Activated B cell treated with CpG ODN at 0.5 μM for 24 hours (primary cell): Measurements from ENCODE around the gene SETX. TPM values are rescaled to one million over a fixed set of nuclear protein-coding genes. Genes with fewer than 3 reads are reported as not detected.

ENCODE experiments used
- ATAC-seq: fragments of 200-7000 bp; cut with Tn5 transposase; one replicate; pipeline ENCODE4 v1.10.0; 2021; ENCODE audit warnings: low read depth, mild to moderate bottlenecking, moderate library complexity
- CTCF ChIA-PET: fragments of 350-600 bp; sonication (Branson Sonifier 250); formaldehyde crosslinking; loops from one replicate; lab custom pipeline; 2021; ENCODE audit warnings: antibody characterized with exemption; lab: Charles Lee
- POLR2A ChIA-PET: fragments of 350-600 bp; sonication (Branson Sonifier 250); formaldehyde crosslinking; loops from one replicate; lab custom pipeline; 2021; ENCODE audit warnings: antibody characterized with exemption; lab: Charles Lee
- DNase-seq: peaks from one replicate; pipeline ENCODE4 v3.0.0; 2022
- H3K27ac Mint-ChIP-seq: one replicate; pipeline ENCODE4 v1.8.0; 2020; ENCODE audit warnings: mixed read lengths
- H3K27me3 Mint-ChIP-seq: one replicate; pipeline ENCODE4 v1.8.0; 2021; ENCODE audit warnings: mixed read lengths
- H3K36me3 Mint-ChIP-seq: one replicate; pipeline ENCODE4 v1.8.0; 2021; ENCODE audit warnings: low read depth, mixed read lengths
- H3K4me1 Mint-ChIP-seq: one replicate; pipeline ENCODE4 v1.8.0; 2021; ENCODE audit warnings: mixed read lengths
- H3K4me3 Mint-ChIP-seq: one replicate; pipeline ENCODE4 v1.8.0; 2020; ENCODE audit warnings: mild to moderate bottlenecking, mixed read lengths
- H3K9me3 Mint-ChIP-seq: one replicate; pipeline ENCODE4 v1.8.0; 2020; ENCODE audit warnings: mixed read lengths
- CTCF ChIP-seq: fragments of 200-600 bp; IDR thresholded peaks from one replicate; pipeline ENCODE4 v1.8.0; 2022; ENCODE audit warnings: antibody characterized with exemption, mild to moderate bottlenecking
- intact Hi-C: fragments of 100-400 bp; cut with micrococcal nuclease; formaldehyde crosslinking; loops from one replicate; pipeline ENCODE4 v1.15.1; 2024
- total RNA-seq: library from RNA; stranded (reverse); gene quantifications from 2 replicates; pipeline ENCODE4 v1.2.3, GENCODE V29; 2022

The SETX gene
- total RNA-seq, 1 donor from 2014 or later, result 109 TPM

GRCh38 chr9:132341177-132341840, 13.5 kb downstream of the SETX start:
- POLR2A ChIA-PET, result interaction anchor here (1.0 to 1.5 kb wide), 2 partner anchors 41 to 42 kb away, joined by 3 to 4 read pairs; no protein-coding TSS in a partner anchor
- Mint-ChIP-seq H3K4me1 (peaks cover 6% of the 10 kb centered on the region), H3K27ac (peak overlapping the region; percentile 12), H3K36me3 (peaks cover 86% of the 10 kb centered on the region), H3K27me3 (no peaks in the 10 kb centered on the region), H3K9me3 (no peaks in the 10 kb centered on the region), H3K4me3 (no peak overlapping the region)
- intact Hi-C loops, result no loop called here
- DNase-seq, result no peak
- CTCF ChIA-PET, result no interaction called here
- no peak for TF ChIP-seq CTCF
- ATAC-seq, result no peak

- H3K27me3 Mint-ChIP-seq, result no peaks in the 10 kb centered on the region
- H3K36me3 Mint-ChIP-seq, result peaks cover 87% of the 10 kb centered on the region
- ChIA-PET POLR2A (no interaction called here), CTCF (no interaction called here)
- ATAC-seq (no peak), DNase-seq (no peak)
- no peaks in the 10 kb centered on the region for H3K9me3 Mint-ChIP-seq
- no peak overlapping the region for H3K4me3 Mint-ChIP-seq
- intact Hi-C loops, result loop anchor here (10.0 kb wide), 1 partner anchor 60 kb away; no protein-coding TSS in a partner anchor
- no peak for TF ChIP-seq CTCF
- peaks cover 4% of the 10 kb centered on the region for H3K4me1 Mint-ChIP-seq
- H3K27ac Mint-ChIP-seq, result no peak overlapping the region
These were observed 20.4 kb downstream of the SETX start for GRCh38 chr9:132334364-132334763.

- Mint-ChIP-seq H3K4me3 (no peak overlapping the region), H3K36me3 (peaks cover 89% of the 10 kb centered on the region), H3K9me3 (no peaks in the 10 kb centered on the region), H3K27me3 (no peaks in the 10 kb centered on the region), H3K27ac (no peak overlapping the region), H3K4me1 (peaks cover 4% of the 10 kb centered on the region)
- POLR2A ChIA-PET, result no interaction called here
- DNase-seq (no peak), ATAC-seq (no peak)
- CTCF ChIA-PET, result no interaction called here
- intact Hi-C loops, result loop anchor here (10.0 kb wide), 1 partner anchor 59 kb away; no protein-coding TSS in a partner anchor
- no peak for TF ChIP-seq CTCF
These were observed 21.2 kb downstream of the SETX start for GRCh38 chr9:132333556-132333955.

GRCh38 chr9:132328580-132328979, 26.2 kb downstream of the SETX start:
- no peaks in the 10 kb centered on the region for H3K27me3 Mint-ChIP-seq
- DNase-seq (no peak), ATAC-seq (no peak)
- H3K27ac Mint-ChIP-seq, result peak overlapping the region; percentile 8
- H3K4me1 Mint-ChIP-seq, result peaks cover 10% of the 10 kb centered on the region
- TF ChIP-seq CTCF, result no peak
- ChIA-PET CTCF (no interaction called here), POLR2A (no interaction called here)
- H3K36me3 Mint-ChIP-seq, result peaks cover 90% of the 10 kb centered on the region
- H3K9me3 Mint-ChIP-seq, result no peaks in the 10 kb centered on the region
- H3K4me3 Mint-ChIP-seq, result no peak overlapping the region
- intact Hi-C loops, result loop anchor here (5.0 kb wide), 1 partner anchor 36 kb away; no protein-coding TSS in a partner anchor

GRCh38 chr9:132327537-132327936, 27.2 kb downstream of the SETX start:
- CTCF ChIA-PET, result no interaction called here
- intact Hi-C loops, result loop anchor here (5.0 kb wide), 1 partner anchor 35 kb away; no protein-coding TSS in a partner anchor
- DNase-seq (no peak), ATAC-seq (no peak)
- POLR2A ChIA-PET, result interaction anchor here (1.4 kb wide), 1 partner anchor 56 kb away, joined by 3 read pairs; no protein-coding TSS in a partner anchor
- H3K9me3 Mint-ChIP-seq, result no peaks in the 10 kb centered on the region
- H3K36me3 Mint-ChIP-seq, result peaks cover 93% of the 10 kb centered on the region
- H3K27ac Mint-ChIP-seq, result no peak overlapping the region
- H3K27me3 Mint-ChIP-seq, result no peaks in the 10 kb centered on the region
- no peak overlapping the region for H3K4me3 Mint-ChIP-seq
- peaks cover 16% of the 10 kb centered on the region for H3K4me1 Mint-ChIP-seq
- no peak for TF ChIP-seq CTCF
